Measurements from ENCODE around the gene CEP112.

Gene CEP112

DNA sequence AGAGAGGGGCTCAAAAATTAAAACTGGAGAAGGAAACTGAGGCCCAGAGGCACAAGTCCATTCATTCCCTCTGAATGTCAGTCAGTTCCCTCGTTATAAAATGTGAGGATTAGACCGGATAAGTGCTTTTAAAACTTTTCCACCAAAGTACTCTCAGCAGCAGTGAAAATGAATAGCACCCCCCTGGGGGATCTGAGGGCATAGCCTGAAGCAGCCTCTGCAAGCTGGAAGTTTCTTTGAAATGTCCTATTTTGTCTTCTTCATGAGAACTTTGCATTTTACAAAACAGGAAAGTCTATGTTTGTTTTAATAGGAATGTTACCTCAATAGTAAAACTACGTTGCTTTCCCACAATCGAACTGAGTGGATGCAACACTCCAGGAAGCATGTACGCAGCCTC is 273.0 kb downstream of the CEP112 start:
- TF ChIP-seq POLR2A (IDR thresholded peaks at IDR 0.05; ENCODE audit: low read length) (no peak), GATA1 (IDR thresholded peaks at IDR 0.05; ENCODE audit: low read depth, low read length) (no peak)
- no peak for DNase-seq

DNA sequence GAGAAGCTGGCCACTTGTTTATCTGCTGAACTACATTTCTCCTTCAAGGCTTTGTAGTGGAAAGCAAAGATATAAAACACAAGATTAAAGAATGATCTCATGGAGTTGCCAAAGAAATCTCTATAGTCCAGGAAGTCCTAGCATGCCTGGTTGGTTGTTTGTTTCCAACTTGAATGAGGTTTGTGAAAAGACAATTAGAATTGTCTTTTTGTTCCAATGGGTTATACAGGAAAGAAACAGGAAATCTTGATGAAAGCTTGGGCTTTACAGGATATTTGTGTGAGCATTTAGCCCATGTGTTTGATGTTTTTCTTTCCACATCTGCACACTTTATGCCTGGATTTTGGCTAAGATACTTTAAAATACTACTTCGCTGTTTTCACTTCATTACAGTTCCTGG is 273.4 kb downstream of the CEP112 start:
- TF ChIP-seq GATA1 (IDR thresholded peaks at IDR 0.05; ENCODE audit: low read depth, low read length) (no peak), POLR2A (IDR thresholded peaks at IDR 0.05; ENCODE audit: low read length) (no peak)
- DNase-seq, result no peak

GRCh38 chr17:65917560-65917959 is 274.4 kb downstream of the CEP112 start:
- TF ChIP-seq POLR2A (IDR thresholded peaks at IDR 0.05; ENCODE audit: low read length), result no peak
- TF ChIP-seq GATA1 (IDR thresholded peaks at IDR 0.05; ENCODE audit: low read depth, low read length), result no peak
- no peak for DNase-seq

DNA sequence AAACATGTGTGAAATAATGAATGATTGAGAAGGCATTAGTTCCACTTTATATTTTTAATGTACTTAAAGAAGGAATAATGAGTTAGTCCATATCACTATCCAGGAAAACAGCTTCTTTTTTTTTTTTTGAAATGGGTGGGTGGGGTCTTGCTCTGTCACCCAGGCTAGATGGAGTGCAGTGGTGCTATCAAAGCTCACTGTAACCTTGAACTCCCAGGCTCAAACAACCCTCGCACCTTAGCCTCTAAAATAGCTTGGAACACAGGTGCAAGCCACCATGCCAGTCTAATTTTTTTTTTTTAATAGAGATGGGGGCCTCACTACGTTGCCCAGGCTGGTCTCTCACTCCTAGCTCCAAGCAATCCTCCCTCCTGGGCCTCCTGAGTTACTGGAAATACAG is 275.5 kb downstream of the CEP112 start:
- TF ChIP-seq POLR2A (IDR thresholded peaks at IDR 0.05; ENCODE audit: low read length) (no peak), GATA1 (IDR thresholded peaks at IDR 0.05; ENCODE audit: low read depth, low read length) (no peak)
- no peak for DNase-seq

GRCh38 chr17:65914784-65915342 is 277.1 kb downstream of the CEP112 start:
- no peak for DNase-seq
- TF ChIP-seq GATA1 (IDR thresholded peaks at IDR 0.05; ENCODE audit: low read depth, low read length), result no peak
- TF ChIP-seq POLR2A (IDR thresholded peaks at IDR 0.05; ENCODE audit: low read length), result no peak

GRCh38 chr17:65913326-65913850 is 278.5 kb downstream of the CEP112 start:
- DNase-seq, result no peak
- TF ChIP-seq GATA1 (IDR thresholded peaks at IDR 0.05; ENCODE audit: low read depth, low read length) (no peak), POLR2A (IDR thresholded peaks at IDR 0.05; ENCODE audit: low read length) (no peak)

DNA sequence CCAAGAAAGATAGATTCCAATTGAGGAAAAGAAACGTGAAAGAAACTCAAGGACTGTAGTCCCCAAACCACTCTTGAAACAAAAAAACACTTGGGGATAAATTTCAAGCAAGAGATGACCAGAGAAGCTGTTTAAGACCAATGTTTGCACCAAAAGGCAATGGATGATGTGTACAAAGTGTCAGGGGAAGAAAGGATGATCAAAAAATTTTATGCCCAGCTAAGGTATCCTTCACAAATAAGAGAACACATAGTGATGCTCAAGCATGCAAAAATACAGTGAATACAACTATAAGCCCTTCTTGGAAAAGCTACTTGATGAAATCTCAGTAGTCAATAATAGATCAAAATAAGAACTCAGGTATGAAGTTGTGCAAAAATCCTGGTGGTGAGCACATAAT is 281.1 kb downstream of the CEP112 start:
- TF ChIP-seq POLR2A (IDR thresholded peaks at IDR 0.05; ENCODE audit: low read length), result no peak
- no peak for TF ChIP-seq GATA1 (IDR thresholded peaks at IDR 0.05; ENCODE audit: low read depth, low read length)
- no peak for DNase-seq

- TF ChIP-seq GATA1 (IDR thresholded peaks at IDR 0.05; ENCODE audit: low read depth, low read length), result no peak
- TF ChIP-seq POLR2A (IDR thresholded peaks at IDR 0.05; ENCODE audit: low read length), result no peak
- DNase-seq, result no peak
Observed at GRCh38 chr17:65902831-65903522, 289.0 kb downstream of the CEP112 start.

DNA sequence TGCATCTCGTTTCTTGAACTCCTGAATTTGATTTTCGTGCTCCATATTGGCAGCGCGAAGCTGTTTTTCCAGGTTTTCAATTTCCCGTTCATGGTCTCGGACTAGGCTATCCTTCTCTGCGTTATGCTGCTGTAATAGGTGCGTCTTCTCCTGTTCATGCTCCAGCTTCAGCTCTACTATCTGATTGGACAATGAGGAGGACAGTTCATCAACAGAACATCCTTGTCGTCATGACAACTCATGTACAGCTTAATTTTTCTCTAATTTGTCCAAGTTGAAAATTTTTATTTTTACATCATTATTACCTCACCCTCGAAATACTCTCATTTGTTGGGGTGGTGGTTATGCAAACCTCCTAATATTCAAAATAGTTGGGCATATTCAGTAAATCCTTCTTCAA is 289.8 kb downstream of the CEP112 start:
- DNase-seq, result no peak
- TF ChIP-seq GATA1 (IDR thresholded peaks at IDR 0.05; ENCODE audit: low read depth, low read length) (no peak), POLR2A (IDR thresholded peaks at IDR 0.05; ENCODE audit: low read length) (no peak)

DNA sequence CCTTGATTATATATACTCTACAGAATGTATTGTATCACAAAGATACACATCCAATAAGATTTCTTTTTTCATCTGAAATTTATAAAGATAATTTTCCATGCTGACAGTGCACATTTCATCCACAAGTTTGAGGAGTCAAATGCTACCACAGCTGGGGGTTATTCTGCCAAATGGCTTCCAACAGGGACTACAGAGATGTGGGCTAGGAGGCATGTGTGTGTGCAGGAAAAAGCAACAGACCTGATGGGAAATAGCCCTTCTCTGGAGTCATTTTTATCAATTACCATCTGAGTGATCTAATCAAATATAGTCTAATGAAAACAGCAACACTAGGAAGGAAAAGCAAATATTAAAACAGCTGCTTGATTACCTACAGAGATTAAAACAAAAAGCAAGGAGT is 290.5 kb downstream of the CEP112 start:
- no peak for DNase-seq
- no peak for TF ChIP-seq GATA1 (IDR thresholded peaks at IDR 0.05; ENCODE audit: low read depth, low read length)
- no peak for TF ChIP-seq POLR2A (IDR thresholded peaks at IDR 0.05; ENCODE audit: low read length)

DNA sequence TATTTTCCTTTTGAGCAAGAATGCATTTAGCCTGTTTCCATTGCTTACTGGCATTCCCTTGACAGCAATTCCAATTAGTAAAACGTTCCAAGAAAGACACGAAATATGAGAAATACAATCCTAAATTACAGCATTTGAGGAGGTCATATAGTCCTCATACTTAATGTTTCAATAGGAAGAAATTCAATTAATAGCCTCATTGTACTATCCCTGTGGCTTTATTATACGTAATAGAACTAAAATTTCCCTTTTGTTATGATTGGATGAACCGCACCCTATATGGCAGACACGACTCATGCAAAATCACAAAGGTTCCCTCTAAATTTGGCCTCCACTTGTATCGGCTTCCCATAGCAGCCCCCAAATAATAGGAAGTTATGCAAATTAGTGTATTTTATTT is 291.7 kb downstream of the CEP112 start:
- DNase-seq, result no peak
- no peak for TF ChIP-seq GATA1 (IDR thresholded peaks at IDR 0.05; ENCODE audit: low read depth, low read length)
- no peak for TF ChIP-seq POLR2A (IDR thresholded peaks at IDR 0.05; ENCODE audit: low read length)

DNA sequence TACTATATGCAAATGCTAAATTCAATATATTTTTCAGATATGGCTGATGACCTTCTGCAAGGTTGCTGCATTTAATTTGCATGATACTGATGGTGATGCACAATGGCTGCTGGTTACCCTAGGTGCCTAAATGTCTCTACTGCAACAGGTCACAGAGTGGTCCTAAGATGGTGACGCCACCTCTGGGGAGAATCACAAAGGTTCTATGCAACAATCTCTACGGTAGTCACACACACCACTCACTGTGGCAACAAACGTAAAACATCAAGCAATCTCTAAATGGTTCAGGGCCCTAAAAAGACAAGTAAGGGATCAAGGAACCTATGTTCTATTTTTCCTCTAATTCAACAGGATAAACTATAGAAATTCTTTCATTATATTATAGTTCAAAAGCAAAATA is 293.3 kb downstream of the CEP112 start:
- no peak for DNase-seq
- TF ChIP-seq POLR2A (IDR thresholded peaks at IDR 0.05; ENCODE audit: low read length) (no peak), GATA1 (IDR thresholded peaks at IDR 0.05; ENCODE audit: low read depth, low read length) (no peak)

GRCh38 chr17:65896889-65897288 is 295.0 kb downstream of the CEP112 start:
- DNase-seq, result no peak
- TF ChIP-seq POLR2A (IDR thresholded peaks at IDR 0.05; ENCODE audit: low read length) (no peak), GATA1 (IDR thresholded peaks at IDR 0.05; ENCODE audit: low read depth, low read length) (no peak)

DNA sequence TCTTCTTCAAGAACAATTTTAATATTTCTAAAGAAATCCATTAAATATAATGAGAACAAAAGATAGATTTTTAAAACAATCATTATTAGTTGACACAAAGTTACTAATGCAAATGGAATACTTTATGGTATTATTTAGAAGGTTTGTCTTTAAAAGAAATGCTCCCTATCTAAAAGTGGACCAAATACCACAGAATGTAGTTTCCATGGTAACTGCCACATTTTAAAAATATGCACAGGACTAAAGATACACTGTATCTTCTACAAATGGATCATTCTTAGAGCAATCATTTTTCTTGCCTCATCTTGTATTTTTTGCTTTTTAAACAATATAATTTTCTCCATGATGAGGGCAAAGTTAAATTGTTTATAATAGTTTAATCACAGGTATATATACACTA is 296.0 kb downstream of the CEP112 start:
- no peak for TF ChIP-seq POLR2A (IDR thresholded peaks at IDR 0.05; ENCODE audit: low read length)
- TF ChIP-seq GATA1 (IDR thresholded peaks at IDR 0.05; ENCODE audit: low read depth, low read length), result no peak
- no peak for DNase-seq

DNA sequence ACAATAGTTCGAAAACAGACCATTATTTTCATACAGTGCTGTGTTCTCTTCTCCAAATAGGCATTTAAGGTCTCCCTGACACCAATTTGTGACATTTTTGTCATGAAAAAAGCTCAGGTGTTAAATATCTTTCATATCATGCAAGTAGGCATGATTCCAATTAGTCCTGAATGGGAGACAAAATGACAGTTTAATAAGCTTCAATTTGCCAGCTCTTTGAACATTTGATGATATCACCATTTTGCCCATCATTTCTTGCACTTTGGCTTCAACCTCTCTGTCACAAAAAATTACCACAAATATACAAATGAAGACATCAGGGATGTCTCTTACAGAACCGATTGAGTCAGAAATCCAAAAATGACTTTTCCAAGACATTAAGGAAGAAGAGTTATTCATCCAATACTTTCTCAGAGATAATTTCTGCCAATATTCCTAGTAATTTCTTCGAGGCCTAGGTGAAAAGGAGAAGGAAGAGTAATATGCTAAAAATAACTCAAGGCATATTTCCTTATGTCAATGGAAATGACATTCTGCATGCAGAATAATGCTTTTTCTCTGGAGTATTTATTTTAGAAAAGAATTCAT is 298.1 kb downstream of the CEP112 start:
- DNase-seq, result no peak
- TF ChIP-seq POLR2A (IDR thresholded peaks at IDR 0.05; ENCODE audit: low read length) (no peak), GATA1 (IDR thresholded peaks at IDR 0.05; ENCODE audit: low read depth, low read length) (no peak)

Measured in erythroblast (primary cell).